ENCODE data around the gene PPFIA2.

PPFIA2 gene

GRCh38 chr12:81337886-81338285 lies 421.3 kb downstream of the PPFIA2 start:
- TF ChIP-seq POLR2AphosphoS5 (IDR thresholded peaks at IDR 0.05; ENCODE audit: low read depth, low read length), result no peak
- no peak for TF ChIP-seq SIN3A (IDR thresholded peaks at IDR 0.05; ENCODE audit: borderline replicate concordance, insufficient read depth, low read length)
- TF ChIP-seq TAF1 (IDR thresholded peaks at IDR 0.05; ENCODE audit: borderline replicate concordance, insufficient read depth, low read length), result no peak
- TF ChIP-seq FOXP2 (optimal IDR thresholded peaks at IDR 0.05; ENCODE audit: borderline replicate concordance, extremely low read depth, extremely low read length, insufficient read depth), result no peak
- TF ChIP-seq REST (IDR thresholded peaks at IDR 0.05; ENCODE audit: insufficient read depth in 1 of 2, low read depth in 2 of 2, low read length in 2 of 2), result no peak

GRCh38 chr12:81333812-81334211 lies 425.3 kb downstream of the PPFIA2 start:
- TF ChIP-seq POLR2AphosphoS5 (IDR thresholded peaks at IDR 0.05; ENCODE audit: low read depth, low read length) (no peak), FOXP2 (optimal IDR thresholded peaks at IDR 0.05; ENCODE audit: borderline replicate concordance, extremely low read depth, extremely low read length, insufficient read depth) (no peak), TAF1 (IDR thresholded peaks at IDR 0.05; ENCODE audit: borderline replicate concordance, insufficient read depth, low read length) (no peak), SIN3A (IDR thresholded peaks at IDR 0.05; ENCODE audit: borderline replicate concordance, insufficient read depth, low read length) (no peak), REST (IDR thresholded peaks at IDR 0.05; ENCODE audit: insufficient read depth in 1 of 2, low read depth in 2 of 2, low read length in 2 of 2) (no peak)

- TF ChIP-seq SIN3A (IDR thresholded peaks at IDR 0.05; ENCODE audit: borderline replicate concordance, insufficient read depth, low read length) (no peak), POLR2AphosphoS5 (IDR thresholded peaks at IDR 0.05; ENCODE audit: low read depth, low read length) (no peak), REST (IDR thresholded peaks at IDR 0.05; ENCODE audit: insufficient read depth in 1 of 2, low read depth in 2 of 2, low read length in 2 of 2) (no peak), TAF1 (IDR thresholded peaks at IDR 0.05; ENCODE audit: borderline replicate concordance, insufficient read depth, low read length) (no peak), FOXP2 (optimal IDR thresholded peaks at IDR 0.05; ENCODE audit: borderline replicate concordance, extremely low read depth, extremely low read length, insufficient read depth) (no peak)
Observed at GRCh38 chr12:81332054-81332453, 427.1 kb downstream of the PPFIA2 start.

- TF ChIP-seq TAF1 (IDR thresholded peaks at IDR 0.05; ENCODE audit: borderline replicate concordance, insufficient read depth, low read length), result no peak
- TF ChIP-seq REST (IDR thresholded peaks at IDR 0.05; ENCODE audit: insufficient read depth in 1 of 2, low read depth in 2 of 2, low read length in 2 of 2), result no peak
- no peak for TF ChIP-seq FOXP2 (optimal IDR thresholded peaks at IDR 0.05; ENCODE audit: borderline replicate concordance, extremely low read depth, extremely low read length, insufficient read depth)
- TF ChIP-seq SIN3A (IDR thresholded peaks at IDR 0.05; ENCODE audit: borderline replicate concordance, insufficient read depth, low read length), result no peak
- no peak for TF ChIP-seq POLR2AphosphoS5 (IDR thresholded peaks at IDR 0.05; ENCODE audit: low read depth, low read length)
Observed at GRCh38 chr12:81330480-81330879, 428.7 kb downstream of the PPFIA2 start.

- no peak for TF ChIP-seq SIN3A (IDR thresholded peaks at IDR 0.05; ENCODE audit: borderline replicate concordance, insufficient read depth, low read length)
- no peak for TF ChIP-seq REST (IDR thresholded peaks at IDR 0.05; ENCODE audit: insufficient read depth in 1 of 2, low read depth in 2 of 2, low read length in 2 of 2)
Observed at GRCh38 chr12:81329085-81329484, 430.1 kb downstream of the PPFIA2 start.
